ENCODE measurements around the gene RGS16. TPM values are rescaled to one million over a fixed set of nuclear protein-coding genes. Genes with fewer than 3 reads are reported as not detected.

The RGS16 gene
- total RNA-seq, 4 donors from 2014 or later, result 1.2 to 3.9 (median 3.5) TPM; not detected in 1

GRCh38 chr1:182601913-182602312, 2.3 kb downstream of the RGS16 start:
- Histone ChIP-seq H3K27ac (peak overlapping the region in 1 of 2 donors; percentile 24), H3K4me1 (peaks cover 0 to 4% of the 10 kb centered on the region in 2 donors), H3K9me3 (no peaks in the 10 kb centered on the region), H3K36me3 (no peaks in the 10 kb centered on the region), H3K27me3 (no peaks in the 10 kb centered on the region), H3K4me3 (no peak overlapping the region)
- DNase-seq, result no peak
- intact Hi-C loops (cut with DNase I; ENCODE audit: low total_unique reads), result loop anchor here (5.0 kb wide), 1 partner anchor 180 kb away; no protein-coding TSS in a partner anchor
- TF ChIP-seq POLR2A (IDR thresholded peaks at IDR 0.05) (no peak), CTCF (IDR thresholded peaks at IDR 0.05) (no peak)

- intact Hi-C loops (cut with DNase I; ENCODE audit: low total_unique reads), result loop anchor here (5.0 kb wide), 1 partner anchor 181 kb away; no protein-coding TSS in a partner anchor
- Histone ChIP-seq H3K27me3 (no peaks in the 10 kb centered on the region), H3K4me3 (no peak overlapping the region), H3K27ac (peak overlapping the region in 1 of 2 donors; percentile 24), H3K4me1 (peaks cover 0 to 4% of the 10 kb centered on the region in 2 donors), H3K9me3 (no peaks in the 10 kb centered on the region), H3K36me3 (no peaks in the 10 kb centered on the region)
- peak; percentile 58 to 75 for DNase-seq
- TF ChIP-seq POLR2A (IDR thresholded peaks at IDR 0.05) (no peak), CTCF (IDR thresholded peaks at IDR 0.05) (peak; percentile 87 to 94 (median 92))
Measured at GRCh38 chr1:182601416-182601786, 2.8 kb downstream of the RGS16 start.

- TF ChIP-seq CTCF (IDR thresholded peaks at IDR 0.05) (no peak), POLR2A (IDR thresholded peaks at IDR 0.05) (no peak)
- DNase-seq, result no peak
- intact Hi-C loops (cut with DNase I; ENCODE audit: low total_unique reads), result loop anchor here (5.0 kb wide), 1 partner anchor 181 kb away; no protein-coding TSS in a partner anchor
- peaks cover 0 to 4% of the 10 kb centered on the region in 2 donors for H3K4me1 ChIP-seq
- H3K36me3 ChIP-seq, result no peaks in the 10 kb centered on the region
- no peaks in the 10 kb centered on the region for H3K9me3 ChIP-seq
- H3K4me3 ChIP-seq, result no peak overlapping the region
- H3K27me3 ChIP-seq, result no peaks in the 10 kb centered on the region
- no peak overlapping the region for H3K27ac ChIP-seq
Measured at GRCh38 chr1:182600745-182601415, 3.3 kb downstream of the RGS16 start.

- Histone ChIP-seq H3K9me3 (no peaks in the 10 kb centered on the region), H3K36me3 (no peaks in the 10 kb centered on the region), H3K4me3 (no peak overlapping the region), H3K27me3 (no peaks in the 10 kb centered on the region), H3K4me1 (peaks cover 0 to 4% of the 10 kb centered on the region in 2 donors), H3K27ac (no peak overlapping the region)
- TF ChIP-seq POLR2A (IDR thresholded peaks at IDR 0.05), result no peak
- TF ChIP-seq CTCF (IDR thresholded peaks at IDR 0.05), result no peak
- intact Hi-C loops (cut with DNase I; ENCODE audit: low total_unique reads), result loop anchor here (5.0 kb wide), 1 partner anchor 182 kb away; no protein-coding TSS in a partner anchor
- no peak for DNase-seq
Measured at GRCh38 chr1:182600036-182600713, 4.0 kb downstream of the RGS16 start.

- no peak for TF ChIP-seq CTCF (IDR thresholded peaks at IDR 0.05)
- no peak for TF ChIP-seq POLR2A (IDR thresholded peaks at IDR 0.05)
- H3K4me3 ChIP-seq, result no peak overlapping the region
- H3K27me3 ChIP-seq, result no peaks in the 10 kb centered on the region
- H3K27ac ChIP-seq, result no peak overlapping the region
- no peaks in the 10 kb centered on the region for H3K9me3 ChIP-seq
- no peak for DNase-seq
- intact Hi-C loops (cut with DNase I; ENCODE audit: low total_unique reads), result no loop called here
- no peaks in the 10 kb centered on the region for H3K36me3 ChIP-seq
- H3K4me1 ChIP-seq, result peaks cover 0 to 4% of the 10 kb centered on the region in 2 donors
Measured at GRCh38 chr1:182599339-182599738, 4.8 kb downstream of the RGS16 start.

Data from uterus (tissue), 4 donors.